ENCODE results near the gene RAB3B.
"Not testable (repeated sequence)": the region's sequence is repeated elsewhere in the genome, so short reads cannot be mapped to it uniquely, and the experiment has no call there.

RAB3B gene

GRCh38 chr1:51897699-51898031 is 92.8 kb downstream of the RAB3B start:
- DNase-seq (ENCODE audit: low read depth) = no peak
- H3K4me3 ChIP-seq (ENCODE audit: low read length) = no peak overlapping the region
- no peak for TF ChIP-seq CTCF (conservative IDR thresholded peaks at IDR 0.05; ENCODE audit: low read depth, low read length)

GRCh38 chr1:51894748-51895147 is 95.8 kb downstream of the RAB3B start:
- H3K4me3 ChIP-seq (ENCODE audit: low read length); DNase-seq (ENCODE audit: low read depth): not testable (repeated sequence)

GRCh38 chr1:51878616-51879336 is 111.7 kb downstream of the RAB3B start, which contains the start of gene NRDC:
TSS of gene NRDC (minus strand) at chr1:51878727. CDS start at chr1:51878615, 112 bp downstream.
- H3K4me3 ChIP-seq (ENCODE audit: low read length) = peak within 1 kb of the TSS; percentile 97
- DNase-seq (ENCODE audit: low read depth) = peak; percentile 99
- no peak for TF ChIP-seq CTCF (conservative IDR thresholded peaks at IDR 0.05; ENCODE audit: low read depth, low read length)

GRCh38 chr1:51878308-51878615 is 112.2 kb downstream of the RAB3B start:
- peak; percentile 9 for DNase-seq (ENCODE audit: low read depth)
- no peak for TF ChIP-seq CTCF (conservative IDR thresholded peaks at IDR 0.05; ENCODE audit: low read depth, low read length)
- peak overlapping the region; percentile 97 for H3K4me3 ChIP-seq (ENCODE audit: low read length)

GRCh38 chr1:51877434-51878307 is 112.8 kb downstream of the RAB3B start:
- peak overlapping the region; percentile 97 for H3K4me3 ChIP-seq (ENCODE audit: low read length)
- no peak for TF ChIP-seq CTCF (conservative IDR thresholded peaks at IDR 0.05; ENCODE audit: low read depth, low read length)
- peak; percentile 11 for DNase-seq (ENCODE audit: low read depth)

- no peak for TF ChIP-seq CTCF (conservative IDR thresholded peaks at IDR 0.05; ENCODE audit: low read depth, low read length)
- H3K4me3 ChIP-seq (ENCODE audit: low read length) = no peak overlapping the region
- DNase-seq (ENCODE audit: low read depth) = no peak
Observed at GRCh38 chr1:51875836-51876235, 114.7 kb downstream of the RAB3B start.

GRCh38 chr1:51875291-51875772 is 115.2 kb downstream of the RAB3B start:
- DNase-seq (ENCODE audit: low read depth) = no peak
- TF ChIP-seq CTCF (conservative IDR thresholded peaks at IDR 0.05; ENCODE audit: low read depth, low read length) = no peak
- H3K4me3 ChIP-seq (ENCODE audit: low read length) = no peak overlapping the region

- not testable (repeated sequence) for H3K4me3 ChIP-seq (ENCODE audit: low read length)
Observed at GRCh38 chr1:51873270-51873669, 117.2 kb downstream of the RAB3B start.

More at GRCh38 chr1:51873270-51873669, 117.2 kb downstream of the RAB3B start:
- not testable (repeated sequence) for DNase-seq (ENCODE audit: low read depth)
